Osteocyte (in vitro differentiated cells): ENCODE results near the gene HOXA10. TPM values are rescaled to one million over a fixed set of nuclear protein-coding genes. Genes with fewer than 3 reads are reported as not detected.
A peak's percentile ranks its signal among the peaks of the same experiment; 100 is the strongest.

ENCODE experiments used
- DNase-seq: peaks from one replicate; pipeline ENCODE4 v3.0.0; 2021; ENCODE audit warnings: mixed read lengths; ENCODE audit not compliant: unreplicated experiment; ENCODE audit errors: extremely low spot score
- H3K27ac Mint-ChIP-seq: one replicate; pipeline ENCODE4 v1.8.0; 2021; ENCODE audit warnings: mild to moderate bottlenecking, mixed read lengths; ENCODE audit not compliant: unreplicated experiment
- H3K27me3 Mint-ChIP-seq: one replicate; pipeline ENCODE4 v1.8.0; 2021; ENCODE audit warnings: mixed read lengths; ENCODE audit not compliant: unreplicated experiment
- H3K36me3 Mint-ChIP-seq: one replicate; pipeline ENCODE4 v1.8.0; 2021; ENCODE audit warnings: mixed read lengths; ENCODE audit not compliant: unreplicated experiment
- H3K4me1 Mint-ChIP-seq: one replicate; pipeline ENCODE4 v1.8.0; 2021; ENCODE audit warnings: mixed read lengths; ENCODE audit not compliant: unreplicated experiment
- H3K4me3 Mint-ChIP-seq: one replicate; pipeline ENCODE4 v1.8.0; 2021; ENCODE audit warnings: mild to moderate bottlenecking, moderate library complexity, mixed read lengths; ENCODE audit not compliant: unreplicated experiment
- H3K9me3 Mint-ChIP-seq: one replicate; pipeline ENCODE4 v1.8.0; 2021; ENCODE audit warnings: mixed read lengths; ENCODE audit not compliant: unreplicated experiment
- total RNA-seq: library from RNA; stranded (reverse); gene quantifications from 2 replicates; pipeline ENCODE4 v1.2.1, GENCODE V29; 2021
- TF ChIP-seq, protein P1 (sequence below): fragments of 200-600 bp; sonication (generic); IDR thresholded peaks from 2 replicates; pipeline ENCODE4 v1.5.0; 2021; ENCODE audit warnings: antibody characterized with exemption, mild to moderate bottlenecking, moderate library complexity

The HOXA10 gene
- total RNA-seq, 1 donor from 2014 or later, result not detected

DNA sequence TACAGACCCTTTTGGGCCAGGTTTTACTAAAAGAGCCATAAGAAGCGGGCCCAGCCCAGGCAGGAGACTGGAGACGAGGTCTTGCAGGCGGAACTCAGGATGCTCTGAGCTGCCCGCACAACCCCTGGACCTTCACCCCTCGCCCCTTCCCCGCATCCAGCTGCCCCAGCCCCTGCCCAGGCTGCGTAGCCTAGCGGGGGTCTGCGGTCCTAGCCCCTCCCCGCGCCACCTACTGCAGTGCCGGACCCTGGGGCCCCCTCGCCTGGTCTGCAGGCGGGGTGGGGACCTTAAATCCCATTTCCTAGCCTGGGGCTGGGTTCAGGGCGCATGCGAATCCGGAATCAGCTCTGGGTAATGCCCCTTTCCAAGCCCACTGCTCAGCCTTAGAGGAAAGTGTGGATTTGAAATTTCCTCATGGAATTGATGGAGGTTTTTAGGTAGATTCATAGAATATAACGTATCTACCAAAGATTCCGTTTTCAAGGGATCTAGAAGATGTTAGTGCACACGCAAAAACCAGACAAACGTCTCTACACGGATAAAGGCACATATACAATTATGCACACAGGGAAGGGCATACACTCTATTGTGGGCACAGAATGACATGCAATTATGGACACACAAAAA lies 21.2 kb downstream of the HOXA10 start:
- TF ChIP-seq, protein P1, sequence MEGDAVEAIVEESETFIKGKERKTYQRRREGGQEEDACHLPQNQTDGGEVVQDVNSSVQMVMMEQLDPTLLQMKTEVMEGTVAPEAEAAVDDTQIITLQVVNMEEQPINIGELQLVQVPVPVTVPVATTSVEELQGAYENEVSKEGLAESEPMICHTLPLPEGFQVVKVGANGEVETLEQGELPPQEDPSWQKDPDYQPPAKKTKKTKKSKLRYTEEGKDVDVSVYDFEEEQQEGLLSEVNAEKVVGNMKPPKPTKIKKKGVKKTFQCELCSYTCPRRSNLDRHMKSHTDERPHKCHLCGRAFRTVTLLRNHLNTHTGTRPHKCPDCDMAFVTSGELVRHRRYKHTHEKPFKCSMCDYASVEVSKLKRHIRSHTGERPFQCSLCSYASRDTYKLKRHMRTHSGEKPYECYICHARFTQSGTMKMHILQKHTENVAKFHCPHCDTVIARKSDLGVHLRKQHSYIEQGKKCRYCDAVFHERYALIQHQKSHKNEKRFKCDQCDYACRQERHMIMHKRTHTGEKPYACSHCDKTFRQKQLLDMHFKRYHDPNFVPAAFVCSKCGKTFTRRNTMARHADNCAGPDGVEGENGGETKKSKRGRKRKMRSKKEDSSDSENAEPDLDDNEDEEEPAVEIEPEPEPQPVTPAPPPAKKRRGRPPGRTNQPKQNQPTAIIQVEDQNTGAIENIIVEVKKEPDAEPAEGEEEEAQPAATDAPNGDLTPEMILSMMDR, result no peak
- Mint-ChIP-seq H3K36me3 (peaks cover 3% of the 10 kb centered on the region), H3K4me3 (no peak overlapping the region), H3K4me1 (peaks cover 18% of the 10 kb centered on the region), H3K9me3 (peaks cover 2% of the 10 kb centered on the region), H3K27ac (no peak overlapping the region), H3K27me3 (peaks cover 90% of the 10 kb centered on the region)
- DNase-seq, result no peak

DNA sequence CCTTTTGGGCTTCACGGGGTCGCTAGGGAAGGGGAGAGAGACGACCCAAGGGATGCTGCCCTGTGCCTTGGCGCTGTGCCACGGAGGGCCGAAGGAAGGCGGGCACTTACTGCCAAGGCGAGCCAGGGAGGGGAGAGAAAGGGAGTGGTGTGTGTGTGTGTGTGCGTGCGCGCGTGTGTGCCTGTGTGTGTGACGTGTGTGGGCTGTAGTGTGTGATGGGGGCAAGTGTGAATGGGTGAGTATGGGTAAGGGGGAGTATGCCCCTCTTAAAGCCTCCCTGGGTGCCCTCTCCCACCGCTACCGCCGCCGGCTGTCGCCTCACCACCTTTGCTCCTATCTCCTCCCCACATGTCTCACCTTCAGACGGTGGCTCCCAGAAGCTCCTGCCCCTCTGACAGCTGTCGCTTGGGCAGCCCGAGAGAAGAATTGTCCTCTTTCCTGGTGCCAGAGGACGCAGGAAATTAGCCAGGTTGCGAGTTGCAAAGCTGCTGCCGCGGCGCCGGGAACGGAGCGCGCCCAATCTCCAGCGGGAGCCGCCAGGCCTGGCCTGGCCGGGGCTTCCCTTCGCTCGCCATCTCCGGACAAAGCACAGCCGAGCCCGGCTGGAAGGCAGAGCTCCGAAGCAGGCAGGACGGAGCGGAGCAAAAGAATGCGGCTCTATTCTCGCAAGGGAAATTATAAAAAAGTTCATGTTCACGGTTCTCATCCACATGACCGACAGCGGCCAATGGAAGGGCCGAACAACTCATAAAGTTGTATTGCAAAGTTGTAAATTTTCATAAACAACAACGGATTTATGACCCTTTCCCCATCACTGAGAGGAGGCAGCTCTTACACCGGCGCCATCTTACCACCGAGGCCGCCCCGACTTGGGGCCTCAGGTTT lies 21.9 kb downstream of the HOXA10 start, which contains the start of gene HOXA3:
Gene HOXA3 (minus strand): TSS at position 653 of the 885 bp plus-strand sequence. CDS start 41,943 bp downstream, outside the sequence.
- H3K36me3 Mint-ChIP-seq, result peaks cover 3% of the 10 kb centered on the region
- H3K4me3 Mint-ChIP-seq, result peak within 1 kb of the TSS; percentile 64
- peaks cover 18% of the 10 kb centered on the region for H3K4me1 Mint-ChIP-seq
- no peaks in the 10 kb centered on the region for H3K9me3 Mint-ChIP-seq
- H3K27ac Mint-ChIP-seq, result no peak within 1 kb of the TSS
- no peak for DNase-seq
- H3K27me3 Mint-ChIP-seq, result peaks cover 87% of the 10 kb centered on the region
- TF ChIP-seq, protein P1, result no peak

DNA sequence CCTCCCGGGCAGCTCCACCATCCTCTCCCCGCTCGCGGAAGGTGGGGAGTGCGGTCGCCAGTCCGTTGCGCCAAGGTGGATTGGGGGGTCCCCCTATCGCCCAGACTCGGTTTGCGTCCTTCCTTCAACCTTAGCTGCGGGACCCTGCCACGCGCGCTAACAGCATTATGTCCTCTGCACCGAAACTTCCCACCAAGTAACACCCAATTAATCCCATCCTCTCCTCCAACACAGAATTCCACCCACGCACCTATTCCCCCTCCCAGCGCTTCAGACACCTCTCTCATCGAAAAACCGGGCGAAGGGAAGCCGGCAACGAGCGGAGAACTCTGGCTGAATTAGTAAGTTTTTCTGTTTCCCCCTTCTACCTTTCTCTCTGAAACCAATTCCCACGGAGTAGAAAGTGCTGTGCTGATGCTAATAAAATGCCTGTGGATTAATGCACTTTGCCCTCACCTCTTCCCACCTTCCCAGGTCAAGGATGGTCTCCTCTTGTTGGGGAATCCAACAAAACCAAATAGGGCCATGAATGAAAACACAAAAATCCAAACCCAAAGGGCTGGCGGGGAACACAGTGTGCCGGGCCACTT lies 22.7 kb downstream of the HOXA10 start:
- Mint-ChIP-seq H3K4me1 (peaks cover 16% of the 10 kb centered on the region), H3K4me3 (peak overlapping the region; percentile 64), H3K9me3 (no peaks in the 10 kb centered on the region), H3K27ac (no peak overlapping the region), H3K36me3 (peaks cover 3% of the 10 kb centered on the region), H3K27me3 (peaks cover 90% of the 10 kb centered on the region)
- TF ChIP-seq, protein P1, result no peak
- no peak for DNase-seq

DNA sequence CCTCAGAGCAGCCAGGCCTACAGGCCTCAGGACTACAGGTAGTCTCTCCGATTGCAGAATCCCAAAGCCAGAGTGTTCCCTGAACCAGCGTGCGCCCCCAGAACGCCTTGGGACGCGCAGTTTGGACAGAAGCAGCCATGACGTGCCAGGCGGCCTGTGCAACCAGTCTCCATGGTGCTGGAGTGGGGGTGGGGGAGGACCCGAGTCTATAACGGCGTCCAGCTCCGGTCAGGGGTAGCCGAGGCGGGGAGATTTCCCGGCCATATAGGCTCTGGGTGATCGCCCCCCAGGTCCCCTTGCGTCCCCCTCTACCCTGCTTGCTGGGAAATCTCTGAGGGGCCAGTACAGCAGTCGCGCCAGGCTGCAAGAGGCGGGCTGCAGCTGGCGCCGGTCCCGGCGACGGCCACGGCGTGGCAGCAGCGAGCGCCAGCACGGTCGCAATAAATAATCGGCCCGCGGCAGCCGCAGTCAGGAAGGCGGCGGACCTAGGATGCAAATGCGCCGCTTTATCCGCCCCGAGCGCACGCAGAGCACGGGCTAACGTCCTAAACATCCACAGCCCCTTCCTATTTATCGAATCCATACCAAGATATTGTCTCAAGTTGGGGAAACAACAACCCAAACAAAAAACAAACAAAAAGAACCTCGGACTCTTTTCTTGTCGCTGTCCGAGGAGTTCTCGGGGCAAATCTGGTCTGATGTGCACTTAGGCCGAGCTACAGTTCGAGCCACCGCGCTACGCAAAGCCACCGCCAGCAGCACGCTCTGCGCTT lies 23.4 kb downstream of the HOXA10 start:
- DNase-seq, result peak; percentile 87
- no peaks in the 10 kb centered on the region for H3K9me3 Mint-ChIP-seq
- H3K27me3 Mint-ChIP-seq, result peaks cover 91% of the 10 kb centered on the region
- peaks cover 3% of the 10 kb centered on the region for H3K36me3 Mint-ChIP-seq
- no peak overlapping the region for H3K27ac Mint-ChIP-seq
- TF ChIP-seq, protein P1, result peak; percentile 85
- H3K4me3 Mint-ChIP-seq, result peak overlapping the region; percentile 64
- H3K4me1 Mint-ChIP-seq, result peaks cover 16% of the 10 kb centered on the region
